RPMI8226 (cell line): ENCODE measurements around the gene ANK3.

ENCODE experiments used
- DNase-seq: peaks from one replicate; pipeline ENCODE4 v3.0.0-alpha.2; 2015

Gene ANK3

DNA sequence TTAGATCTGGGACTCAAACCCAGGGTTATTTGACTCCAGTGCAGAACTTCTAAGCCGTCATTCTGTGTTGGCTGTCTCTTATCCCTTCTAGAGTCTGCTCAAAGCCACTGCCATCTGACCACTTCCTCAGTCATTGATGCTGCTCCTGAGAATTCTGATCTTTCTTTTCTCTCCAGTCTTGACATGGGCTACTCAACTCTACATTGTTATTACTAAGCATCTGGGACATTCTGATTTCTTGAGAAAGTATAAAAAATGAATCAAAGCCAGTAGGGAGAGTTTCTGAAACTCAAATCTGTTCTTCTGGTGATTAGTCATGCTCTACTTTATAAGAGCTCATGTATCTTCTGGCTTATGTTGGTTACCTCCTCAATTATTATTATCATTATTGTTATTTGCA lies 48.7 kb downstream of the ANK3 start:
- no peak for DNase-seq

DNA sequence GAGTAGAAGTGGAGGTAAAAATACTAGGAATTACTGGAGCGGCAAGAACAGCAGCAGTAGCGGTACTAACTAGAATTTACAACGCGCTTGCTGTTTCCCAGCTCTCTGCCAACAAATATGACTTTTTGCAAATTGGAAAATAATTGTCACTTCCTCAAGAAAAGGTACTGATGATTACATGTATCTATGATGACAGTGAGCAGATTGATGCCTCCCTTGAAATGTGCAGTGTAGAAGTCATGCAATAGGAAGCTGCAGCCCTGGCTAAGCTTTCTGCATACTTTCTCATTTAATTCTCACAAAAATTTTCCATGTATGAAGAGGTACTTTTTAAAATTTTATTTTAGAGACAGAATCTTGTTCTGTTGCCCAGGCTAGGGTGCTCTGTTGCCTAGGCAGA lies 49.9 kb downstream of the ANK3 start:
- no peak for DNase-seq

- no peak for DNase-seq
These were observed 50.9 kb downstream of the ANK3 start for GRCh38 chr10:60338786-60339185.

- no peak for DNase-seq
These were observed 51.6 kb downstream of the ANK3 start for GRCh38 chr10:60338002-60338564.

- DNase-seq: no peak
These were observed 52.6 kb downstream of the ANK3 start for GRCh38 chr10:60336901-60337630.

DNA sequence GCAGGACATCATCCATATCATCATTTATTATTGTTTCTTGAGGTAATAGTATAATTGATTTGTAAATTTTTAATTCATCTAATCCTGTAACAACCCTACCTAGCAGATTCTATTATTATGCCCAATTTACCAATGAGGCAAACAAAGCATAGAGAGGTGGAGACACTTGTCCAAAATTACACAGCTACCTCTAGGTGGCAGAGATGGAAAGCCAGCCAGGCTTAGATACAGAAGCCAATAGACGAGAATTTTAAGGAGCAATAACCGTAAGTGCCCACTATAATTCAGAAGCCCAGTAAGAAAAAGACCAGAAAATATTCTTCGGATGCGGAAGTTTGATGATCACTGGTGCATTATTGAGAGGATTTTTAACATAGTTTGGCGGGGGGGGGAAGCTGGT lies 54.0 kb downstream of the ANK3 start:
- DNase-seq: no peak

DNA sequence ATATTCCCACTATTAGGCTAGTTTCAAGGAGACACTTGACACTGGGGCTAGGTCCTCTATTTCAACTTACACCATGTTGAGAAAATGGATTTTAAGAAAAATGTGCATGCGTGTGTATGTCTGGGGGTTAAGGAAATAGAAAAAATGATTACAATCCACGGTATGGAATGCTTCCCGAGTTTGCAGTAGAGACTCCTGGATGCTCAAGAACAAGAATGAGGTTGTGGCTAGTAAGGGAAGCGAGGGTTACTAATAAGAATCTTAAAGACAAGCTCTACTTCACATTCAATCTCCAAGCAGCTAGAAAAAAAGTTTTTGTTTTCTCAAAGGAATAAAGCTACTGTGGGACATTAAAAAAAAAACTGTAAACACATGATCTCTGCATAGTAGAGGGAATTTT lies 54.7 kb downstream of the ANK3 start:
- DNase-seq: no peak

DNA sequence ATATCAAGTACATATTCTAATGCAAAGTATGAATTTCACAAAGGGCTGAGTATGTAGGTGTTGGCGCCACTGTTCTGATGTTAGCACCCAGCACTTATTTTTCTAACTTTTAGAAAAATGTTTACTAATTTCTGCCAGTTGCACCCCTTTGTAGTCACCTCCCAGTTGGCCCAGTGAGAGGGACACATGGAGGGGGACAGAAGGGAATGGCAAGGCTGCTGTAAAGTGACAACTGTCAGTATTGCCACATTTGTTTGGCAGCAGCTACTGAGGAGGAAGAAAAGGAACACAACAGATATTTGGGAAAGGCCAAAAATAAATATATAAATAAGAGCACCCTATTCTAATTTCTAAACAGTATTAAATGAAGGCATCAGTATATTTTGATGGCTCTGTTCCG lies 57.3 kb downstream of the ANK3 start:
- no peak for DNase-seq

DNA sequence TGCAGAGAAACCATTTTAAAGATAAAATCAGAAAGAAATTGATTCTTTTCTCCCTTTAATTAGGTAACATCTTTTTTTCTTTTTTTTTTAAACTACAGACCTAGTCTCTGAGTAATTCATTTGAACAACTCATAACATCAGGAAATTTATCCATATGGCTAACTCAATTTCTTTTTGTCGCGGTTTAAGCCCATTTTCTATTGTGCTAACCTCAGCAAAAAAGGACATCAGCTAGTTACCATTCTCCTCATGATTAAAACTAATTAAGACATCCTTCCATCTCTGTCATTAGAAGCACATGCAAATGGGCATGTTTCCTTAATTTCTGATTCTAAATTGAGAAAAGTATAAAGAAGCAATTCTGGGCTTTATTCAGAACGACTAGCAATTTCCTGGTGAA lies 57.8 kb downstream of the ANK3 start:
- no peak for DNase-seq

DNA sequence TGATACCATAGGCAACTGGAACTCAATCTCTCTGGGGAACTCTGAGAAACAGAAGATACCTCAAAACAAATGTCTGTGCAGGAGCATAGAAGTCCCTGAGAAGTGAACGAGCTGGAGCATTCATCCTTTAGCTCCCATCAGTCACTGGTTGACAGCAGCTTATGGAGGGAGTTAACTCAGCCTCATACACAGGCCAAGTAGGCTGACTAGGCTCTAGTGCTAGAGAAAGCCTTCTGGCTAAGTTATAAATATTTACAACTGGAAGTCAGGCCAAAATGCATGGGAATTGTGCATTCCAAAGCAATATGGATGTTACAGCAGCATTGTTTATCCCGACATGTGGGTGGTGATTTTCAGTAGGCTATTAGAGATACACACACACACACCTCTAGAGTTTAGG lies 66.5 kb downstream of the ANK3 start:
- DNase-seq: no peak

DNA sequence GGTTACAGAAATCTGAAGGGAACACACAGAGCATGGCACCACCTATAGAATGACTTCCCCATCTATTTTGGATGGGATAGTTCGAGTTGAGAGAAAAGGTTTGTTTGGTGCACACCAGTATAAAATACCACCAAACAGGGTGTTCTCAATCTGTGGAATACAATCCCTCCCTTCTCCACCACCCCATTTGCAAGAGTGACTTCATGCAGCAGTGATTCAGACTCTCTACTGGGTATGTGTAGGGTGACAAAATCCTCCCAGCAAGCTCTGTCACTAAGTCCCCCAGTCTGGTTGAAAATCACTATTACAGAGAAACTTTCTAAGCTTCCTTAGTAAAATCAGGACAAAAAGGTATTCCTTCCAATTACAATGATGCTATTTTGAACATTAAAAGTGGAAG lies 69.0 kb downstream of the ANK3 start:
- DNase-seq: no peak

GRCh38 chr10:60316029-60316428 lies 73.6 kb downstream of the ANK3 start:
- no peak for DNase-seq

DNA sequence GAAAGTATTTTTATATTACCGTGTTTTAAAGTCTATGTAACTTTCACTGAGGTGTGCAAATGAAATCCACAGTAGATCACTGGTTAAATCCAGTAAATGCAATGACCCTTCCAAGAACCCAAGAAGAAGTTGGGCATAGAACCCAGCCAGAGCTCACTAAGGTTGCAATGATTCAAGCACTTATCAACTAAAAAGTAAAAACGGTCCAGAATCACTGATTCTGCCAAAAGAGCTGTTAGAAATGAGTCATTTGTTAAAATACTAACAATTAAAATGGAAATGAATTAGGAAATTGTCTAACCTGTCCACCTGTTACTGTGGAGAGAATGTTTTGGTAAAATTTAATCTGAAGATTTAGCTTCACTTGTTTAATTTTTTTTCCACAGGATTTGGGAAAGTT lies 74.4 kb downstream of the ANK3 start:
- DNase-seq: no peak

GRCh38 chr10:60314069-60314940 lies 75.4 kb downstream of the ANK3 start:
- no peak for DNase-seq

DNA sequence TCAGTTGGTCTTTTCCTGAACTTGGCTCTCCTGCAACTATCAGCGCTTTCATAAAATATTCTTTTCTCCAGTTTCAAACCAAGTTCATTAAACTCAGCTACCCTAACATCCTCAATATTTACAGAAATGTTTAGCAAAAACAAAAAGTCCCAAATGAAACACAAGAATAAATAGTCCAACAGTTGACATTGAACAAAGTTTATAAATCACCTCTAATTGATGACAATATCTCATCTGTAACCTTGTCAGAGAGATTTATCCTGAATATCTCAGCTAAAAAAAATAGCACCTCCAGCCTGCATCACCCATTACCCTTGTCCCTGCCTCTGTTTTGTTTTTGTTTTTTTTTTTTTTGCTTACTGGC lies 76.1 kb downstream of the ANK3 start:
- DNase-seq: no peak

- DNase-seq: no peak
These were observed 76.7 kb downstream of the ANK3 start for GRCh38 chr10:60312818-60313588.

GRCh38 chr10:60311821-60312220 lies 77.9 kb downstream of the ANK3 start:
- no peak for DNase-seq

DNA sequence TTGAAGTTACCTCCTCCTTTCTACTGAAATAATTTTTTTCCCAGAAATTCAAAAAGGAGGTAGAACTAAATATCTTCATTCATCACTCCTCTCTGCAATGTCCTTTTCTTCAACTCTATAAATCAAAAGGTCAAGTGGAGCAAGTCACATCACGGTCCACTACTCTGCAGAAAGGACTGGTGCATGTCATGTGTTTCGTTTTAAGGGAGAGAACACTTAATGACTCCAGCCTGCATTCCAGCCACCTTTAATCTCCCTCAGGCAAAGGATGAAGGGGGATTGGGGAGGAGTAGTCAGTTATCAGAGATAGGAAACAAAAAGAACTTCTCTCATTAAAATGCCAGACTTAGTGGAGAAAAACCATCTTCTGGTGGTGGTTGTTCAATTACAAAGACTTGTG lies 78.9 kb downstream of the ANK3 start:
- DNase-seq: no peak

DNA sequence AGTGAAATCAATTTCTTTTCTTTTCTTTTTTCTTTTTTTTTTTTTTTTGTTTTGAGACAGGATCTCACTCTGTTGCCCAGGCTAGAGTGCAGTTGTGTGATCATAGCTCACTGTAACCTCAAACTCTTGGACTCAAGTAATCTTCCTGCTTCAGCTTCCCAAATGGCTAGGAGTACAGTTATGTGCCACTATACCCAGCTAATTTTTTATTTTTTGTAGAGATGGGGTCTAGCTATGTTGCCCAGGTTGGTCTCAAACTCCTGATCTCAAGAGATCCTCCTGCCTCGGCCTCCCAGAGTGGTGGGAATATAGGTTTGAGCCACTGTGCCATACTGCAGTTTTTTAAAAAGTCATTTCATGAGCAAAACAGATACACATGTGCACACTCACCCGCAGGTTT lies 79.8 kb downstream of the ANK3 start:
- no peak for DNase-seq

DNA sequence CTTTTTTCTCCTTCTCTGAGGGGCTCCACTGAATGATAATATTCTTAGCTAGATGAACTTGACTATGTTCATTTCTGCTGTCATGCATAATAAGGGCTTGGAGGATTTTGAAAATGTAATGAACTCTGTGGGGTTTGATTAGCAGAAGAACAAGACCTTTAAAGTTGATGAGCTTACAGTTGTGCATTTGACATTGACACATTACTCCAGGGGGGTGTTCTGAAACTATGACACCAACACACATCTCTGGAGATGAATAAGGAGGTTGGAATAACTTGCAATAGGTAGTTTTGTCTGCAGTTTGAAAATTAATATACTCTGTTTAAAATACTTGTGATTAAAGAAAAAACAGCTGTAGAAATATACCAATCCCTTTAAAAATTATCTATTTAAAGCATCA lies 80.3 kb downstream of the ANK3 start:
- no peak for DNase-seq

DNA sequence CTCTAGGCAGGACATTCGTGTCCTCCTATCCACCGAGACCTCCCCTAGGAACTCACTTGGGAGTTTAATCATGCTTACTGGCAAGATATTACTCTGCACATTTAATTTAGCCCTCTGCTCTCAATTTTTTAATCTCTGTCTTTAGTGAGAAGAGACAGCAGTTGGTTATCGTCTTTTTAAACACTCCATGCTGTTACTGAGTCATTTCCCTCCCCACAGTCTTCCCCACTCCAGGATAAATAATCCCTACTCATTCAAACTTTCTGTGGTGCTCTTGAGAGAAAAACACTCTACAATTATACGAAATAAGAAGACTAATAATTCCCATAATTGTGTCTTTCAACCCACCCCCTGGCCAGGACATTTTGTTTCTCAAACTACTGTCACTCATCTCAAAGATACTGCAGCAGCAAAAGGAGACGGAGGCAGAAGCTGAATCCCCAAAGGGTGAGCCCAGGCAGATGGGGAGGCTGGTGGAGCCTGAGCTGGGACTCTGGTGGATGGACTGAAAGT lies 84.2 kb downstream of the ANK3 start:
- DNase-seq: no peak

DNA sequence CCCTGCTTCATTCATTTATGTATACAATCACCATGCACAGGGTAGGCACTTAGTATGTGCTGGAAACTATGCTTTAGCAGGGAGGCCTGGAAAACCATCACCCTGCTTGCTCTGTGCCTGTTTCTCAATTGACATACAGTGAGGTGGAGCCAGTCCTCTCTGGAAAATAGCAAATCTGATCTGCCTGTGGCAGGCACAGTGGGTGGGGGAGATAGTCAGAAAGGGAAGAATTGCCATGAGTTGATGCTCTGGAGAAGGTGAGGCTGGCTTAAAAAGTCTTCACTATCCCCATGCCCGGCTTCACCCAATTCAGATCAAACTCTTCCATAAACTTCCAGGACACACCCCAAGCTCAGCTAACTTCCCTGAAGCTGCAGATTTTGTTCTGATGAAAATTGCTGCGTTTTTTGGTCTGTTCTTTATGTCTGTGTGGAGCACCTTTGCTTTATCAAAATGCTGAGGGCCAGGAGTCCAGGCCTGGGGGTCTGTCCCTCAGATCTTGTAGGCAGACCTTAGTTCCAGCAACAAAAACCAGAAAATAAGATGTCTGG lies 84.8 kb downstream of the ANK3 start:
- DNase-seq: no peak

DNA sequence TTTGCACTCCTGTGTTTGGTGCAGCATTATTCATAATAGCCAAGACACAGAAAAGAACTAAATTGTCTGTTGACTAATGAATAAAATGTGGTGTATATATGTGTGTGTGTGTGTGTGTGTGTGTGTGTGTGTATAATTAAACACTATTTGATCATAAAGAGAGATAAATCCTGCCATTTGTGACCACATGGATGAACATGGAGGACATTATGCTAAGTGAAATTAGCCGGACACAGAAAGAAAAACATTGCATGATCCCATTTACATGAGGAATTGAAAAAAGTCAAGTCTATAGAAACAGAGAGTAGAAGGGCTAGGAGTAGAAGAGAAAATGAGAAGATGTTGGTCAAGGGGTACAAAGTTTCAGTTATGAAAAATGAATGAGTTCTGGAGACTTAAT lies 85.9 kb downstream of the ANK3 start:
- no peak for DNase-seq
